GM12878 (cell line): ENCODE data around the gene NUB1. TPM values are rescaled to one million over a fixed set of nuclear protein-coding genes. Genes with fewer than 3 reads are reported as not detected.

ENCODE experiments used
- ATAC-seq: fragments of 200-7000 bp; cut with Tn5 transposase; 3 replicates; pipeline ENCODE4 v1.9.1; 2020; ENCODE audit warnings: mild to moderate bottlenecking, moderate library complexity
- BruUV-seq: library from RNA; stranded (reverse); fragments of 400-500 nt; replicated peaks from 2 replicates; lab custom pipeline; 2021; lab: Mats Ljungman, UMichigan
- CTCF ChIA-PET: fragments of 300-600 bp; sonication (Branson Sonifier 250); formaldehyde crosslinking; extraction: SDS; loops from one replicate; lab custom pipeline; 2021; ENCODE audit warnings: inconsistent platforms; lab: Yijun Ruan, JAX
- POLR2A ChIA-PET: fragments of 350-600 bp; formaldehyde crosslinking; extraction: SDS; loops from one replicate; lab custom pipeline; 2021; ENCODE audit warnings: inconsistent platforms; lab: Charles Lee
- RAD21 ChIA-PET: fragments of 300-600 bp; sonication (Branson Sonifier 250); formaldehyde crosslinking; loops from one replicate; lab custom pipeline; 2023; ENCODE audit warnings: antibody characterized with exemption; ENCODE audit not compliant: unreplicated experiment; lab: Charles Lee
- SMC1A ChIA-PET: fragments of 300-600 bp; sonication (Branson Sonifier 250); formaldehyde crosslinking; loops from one replicate; lab custom pipeline; 2023; ENCODE audit not compliant: unreplicated experiment, uncharacterized antibody; lab: Charles Lee
- DNase-seq: peaks from one replicate; pipeline ENCODE4 v3.0.0-alpha.2; 2011; ENCODE audit warnings: low read depth, low spot score
- FAIRE-seq: peaks from 3 replicates; lab custom pipeline; 2011; peaks lifted over from hg19 to GRCh38; lab: Jason Lieb, UNC
- H2AFZ ChIP-seq: 2 replicates; pipeline ENCODE4 v1.6.0; 2011; ENCODE audit warnings: low read depth, low read length, control low read depth; ENCODE audit not compliant: control insufficient read depth
- H3K27ac ChIP-seq: 2 replicates; pipeline ENCODE4 v1.5.1; 2011; ENCODE audit warnings: control low read depth; ENCODE audit not compliant: control insufficient read depth, insufficient read depth
- H3K27me3 ChIP-seq, 2 experiments: replicated peaks in 1 of 2; 2 replicates each; pipeline versions ENCODE4 v1.6.0 to v1.6.1; 2011; ENCODE audit warnings: low read length in 1 of 2; ENCODE audit not compliant: control insufficient read depth in 2 of 2, insufficient read depth in 2 of 2
- H3K36me3 ChIP-seq, 2 experiments: 2 replicates each; pipeline ENCODE4 v1.5.1; 2011; ENCODE audit warnings: low read length in 1 of 2; ENCODE audit not compliant: control insufficient read depth in 2 of 2, insufficient read depth in 2 of 2
- H3K4me1 ChIP-seq: 2 replicates; pipeline ENCODE4 v1.6.1; 2011; ENCODE audit warnings: mild to moderate bottlenecking, low read length, moderate library complexity, mixed read lengths; ENCODE audit not compliant: control insufficient read depth, insufficient read depth
- H3K4me2 ChIP-seq: 2 replicates; pipeline ENCODE4 v1.6.0; 2011; ENCODE audit warnings: control low read depth; ENCODE audit not compliant: control insufficient read depth, insufficient read depth
- H3K4me3 ChIP-seq: fragments of 200-600 bp; sonication (generic); 2 replicates; pipeline ENCODE4 v1.5.1; 2016
- H3K79me2 ChIP-seq: 2 replicates; pipeline ENCODE4 v1.6.0; 2011; ENCODE audit warnings: low read length; ENCODE audit not compliant: control insufficient read depth, insufficient read depth
- H3K9ac ChIP-seq: 2 replicates; pipeline ENCODE4 v1.8.0; 2011; ENCODE audit warnings: low read length, control low read depth, mixed read lengths; ENCODE audit not compliant: control insufficient read depth, insufficient read depth
- H3K9me3 ChIP-seq: replicated peaks from 3 replicates; pipeline ENCODE4 v1.5.1; 2011; ENCODE audit warnings: mild to moderate bottlenecking, low read length; ENCODE audit not compliant: control insufficient read depth, insufficient read depth
- H4K20me1 ChIP-seq: 2 replicates; pipeline ENCODE4 v1.6.0; 2011; ENCODE audit not compliant: control insufficient read depth, insufficient read depth
- ASH2L ChIP-seq: fragments of 300-600, 200-600 bp; sonication (generic); IDR thresholded peaks from 2 replicates; pipeline ENCODE4 v1.6.1; 2017; ENCODE audit warnings: low read depth, mild to moderate bottlenecking, borderline replicate concordance
- CBX3 ChIP-seq: fragments of 200-600 bp; sonication (generic); IDR thresholded peaks from 2 replicates; pipeline ENCODE4 v1.6.1; 2016; ENCODE audit warnings: low read depth, borderline replicate concordance
- CBX5 ChIP-seq: sonication (generic); IDR thresholded peaks from 2 replicates; pipeline ENCODE4 v1.6.1; 2016; ENCODE audit warnings: low read depth, moderate library complexity, mild to moderate bottlenecking, inconsistent platforms
- GABPA ChIP-seq: IDR thresholded peaks from 2 replicates; pipeline ENCODE4 v1.6.1; 2014; ENCODE audit warnings: antibody characterized with exemption, low read depth, mild to moderate bottlenecking, inconsistent platforms
- HDAC6 ChIP-seq: fragments of 200-600 bp; sonication (generic); IDR thresholded peaks from one replicate; pipeline ENCODE4 v1.8.0; 2017; ENCODE audit warnings: antibody characterized with exemption; ENCODE audit not compliant: unreplicated experiment
- JUNB ChIP-seq: IDR thresholded peaks from 2 replicates; pipeline ENCODE4 v1.6.1; 2016; ENCODE audit warnings: antibody characterized with exemption, mild to moderate bottlenecking
- MAX ChIP-seq: IDR thresholded peaks from 2 replicates; pipeline ENCODE4 v1.6.1; 2012; ENCODE audit warnings: low read depth, low read length, improper control_type of control experiment
- NFYA ChIP-seq: IDR thresholded peaks from 2 replicates; pipeline ENCODE4 v1.6.1; 2011; ENCODE audit warnings: low read depth, mild to moderate bottlenecking, low read length, improper control_type of control experiment, borderline replicate concordance
- PML ChIP-seq: IDR thresholded peaks from 2 replicates; pipeline ENCODE4 v1.6.1; 2012; ENCODE audit warnings: low read length, inconsistent platforms
- POLR2AphosphoS2 ChIP-seq: IDR thresholded peaks from 2 replicates; pipeline ENCODE4 v1.6.1; 2011; ENCODE audit warnings: low read depth, mild to moderate bottlenecking, low read length, improper control_type of control experiment, moderate library complexity
- SMAD1 ChIP-seq: fragments of 450-650 bp; IDR thresholded peaks from 2 replicates; pipeline ENCODE4 v1.6.1; 2018; ENCODE audit warnings: mild to moderate bottlenecking, low read depth; ENCODE audit not compliant: partially characterized antibody
- SPI1 ChIP-seq: IDR thresholded peaks from 2 replicates; pipeline ENCODE4 v1.6.1; 2011; ENCODE audit warnings: low read depth, mild to moderate bottlenecking, low read length, moderate library complexity, borderline replicate concordance; ENCODE audit not compliant: insufficient read depth
- WGBS: methylation state at CpG from one replicate; pipeline ENCODE4 v1.1.6; 2016; ENCODE audit warnings: low lambda C conversion rate; ENCODE audit not compliant: insufficient replicate concordance, insufficient coverage; ENCODE audit errors: missing lambda C conversion rate; 5-methylcytosine and 5-hydroxymethylcytosine counted together
- in situ Hi-C: fragments of 300-500 bp; cut with MboI; formaldehyde crosslinking; loops from 9 replicates; pipeline ENCODE4 v1.14.3; 2018; ENCODE audit warnings: mixed read lengths
- intact Hi-C: fragments of 100-400 bp; cut with micrococcal nuclease; formaldehyde crosslinking; loops from one replicate; pipeline ENCODE4 v1.14.2; 2022; ENCODE audit not compliant: unreplicated experiment
- polyA plus RNA-seq, 11 experiments: library from polyadenylated mRNA; depleted of rRNA in 4 of 11; unstranded in 6 of 11; stranded (reverse) in 5 of 11; fragments of >200 nt; fragmentation: Nextera tagmentation in 4 of 11; fragmentation: Illumina TruSeq in 1 of 11; extraction: Ambion mirVana in 4 of 11; extraction: Trizol in 1 of 11; gene quantifications; 1 replicate in 1 of 11; 2 replicates in 10 of 11; pipeline versions ENCODE4 v1.2.1 to v1.2.3, GENCODE V29; 2011 to 2016; ENCODE audit warnings: inconsistent platforms in 2 of 11, missing spikeins in 2 of 11, low read depth in 1 of 11
- total RNA-seq, 4 experiments: library from RNA; depleted of rRNA in 3 of 4; stranded (reverse); fragments of >200 nt in 3 of 4; fragmentation: Illumina TruSeq in 1 of 4; extraction: Trizol in 1 of 4; gene quantifications; 2 replicates each; pipeline versions ENCODE4 v1.2.1 to v1.2.3, GENCODE V29; 2013 to 2021

Gene NUB1
- total and polyA plus RNA-seq, 10 of the 15 experiments (the other 5 are each of a cell fraction or from before 2014, with no cell fraction given), result 24.1 to 102 (median 49.0) TPM

GRCh38 chr7:151406051-151406875 lies 64.7 kb downstream of the NUB1 start:
- BruUV-seq, result no TSS peak
- Histone ChIP-seq H3K4me3 (no peak overlapping the region), H4K20me1 (no peaks in the 10 kb centered on the region), H3K4me1 (no peaks in the 10 kb centered on the region; the same call in 1 of the 2 replicates)
- no peak for ATAC-seq
- WGBS, result 63% methylated on average over 24 of the region's 24 CpGs
- TF ChIP-seq MAX (no peak), CBX5 (no peak), PML (no peak), GABPA (no peak), ASH2L (no peak), SMAD1 (no peak), HDAC6 (no peak), POLR2AphosphoS2 (no peak), CBX3 (no peak), JUNB (no peak), NFYA (no peak), SPI1 (no peak)
- TF ChIP-seq, all 136 proteins: peak for 0
- CTCF ChIA-PET, result no interaction called here
- POLR2A ChIA-PET, result no interaction called here
- Histone ChIP-seq H3K4me2 (no peak overlapping the region), H3K9ac (no peak overlapping the region), H3K9me3 (no peaks in the 10 kb centered on the region), H3K27ac (no peak overlapping the region), H2AFZ (no peak overlapping the region), H3K79me2 (no peaks in the 10 kb centered on the region), H3K27me3 (peaks cover 10 to 12% of the 10 kb centered on the region in 2 experiments; a peak in 3 of 4 replicates), H3K36me3 (no peaks in the 10 kb centered on the region)
- DNase-seq, result no peak
- SMC1A ChIA-PET, result no interaction called here
- RAD21 ChIA-PET, result no interaction called here
- in situ Hi-C loops (no loop called here), intact Hi-C loops (no loop called here)
- no peak for FAIRE-seq
